Measurements from ENCODE around the gene CLDN1.

Gene CLDN1

GRCh38 chr3:190345027-190345821 is 23.0 kb upstream of the CLDN1 start:
- Mint-ChIP-seq H3K4me3 (no peak overlapping the region), H3K36me3 (no peaks in the 10 kb centered on the region), H3K9me3 (peaks cover 17% of the 10 kb centered on the region), H3K27ac (no peak overlapping the region), H3K27me3 (no peaks in the 10 kb centered on the region), H3K4me1 (no peaks in the 10 kb centered on the region)
- ATAC-seq = no peak

- no peaks in the 10 kb centered on the region for H3K27me3 Mint-ChIP-seq
- no peaks in the 10 kb centered on the region for H3K4me1 Mint-ChIP-seq
- H3K36me3 Mint-ChIP-seq = no peaks in the 10 kb centered on the region
- no peak for ATAC-seq
- H3K27ac Mint-ChIP-seq = no peak overlapping the region
- H3K9me3 Mint-ChIP-seq = peaks cover 6% of the 10 kb centered on the region
- no peak overlapping the region for H3K4me3 Mint-ChIP-seq
Measured at GRCh38 chr3:190340071-190340470, 17.8 kb upstream of the CLDN1 start.

GRCh38 chr3:190339130-190339529 is 16.9 kb upstream of the CLDN1 start:
- Mint-ChIP-seq H3K4me3 (no peak overlapping the region), H3K36me3 (no peaks in the 10 kb centered on the region), H3K27ac (no peak overlapping the region), H3K4me1 (no peaks in the 10 kb centered on the region), H3K27me3 (no peaks in the 10 kb centered on the region), H3K9me3 (peaks cover 6% of the 10 kb centered on the region)
- no peak for ATAC-seq

- ATAC-seq = peak; percentile 24
- Mint-ChIP-seq H3K9me3 (peaks cover 6% of the 10 kb centered on the region), H3K27me3 (peaks cover 4% of the 10 kb centered on the region)
Measured at GRCh38 chr3:190338717-190339116, 16.5 kb upstream of the CLDN1 start.

GRCh38 chr3:190337301-190337700 is 15.1 kb upstream of the CLDN1 start:
- Mint-ChIP-seq H3K4me3 (no peak overlapping the region), H3K27ac (no peak overlapping the region), H3K27me3 (peaks cover 8% of the 10 kb centered on the region), H3K4me1 (no peaks in the 10 kb centered on the region), H3K36me3 (no peaks in the 10 kb centered on the region), H3K9me3 (peaks cover 6% of the 10 kb centered on the region)
- no peak for ATAC-seq

More at GRCh38 chr3:190338717-190339116, 16.5 kb upstream of the CLDN1 start:
- H3K4me3 Mint-ChIP-seq = no peak overlapping the region
- H3K27ac Mint-ChIP-seq = no peak overlapping the region
- H3K4me1 Mint-ChIP-seq = no peaks in the 10 kb centered on the region
- no peaks in the 10 kb centered on the region for H3K36me3 Mint-ChIP-seq

- Mint-ChIP-seq H3K27ac (no peak overlapping the region), H3K9me3 (peaks cover 3% of the 10 kb centered on the region), H3K4me3 (no peak overlapping the region), H3K36me3 (no peaks in the 10 kb centered on the region), H3K27me3 (peaks cover 8% of the 10 kb centered on the region), H3K4me1 (no peaks in the 10 kb centered on the region)
- no peak for ATAC-seq
Measured at GRCh38 chr3:190336516-190337189, 14.4 kb upstream of the CLDN1 start.

GRCh38 chr3:190333961-190334360 is 11.7 kb upstream of the CLDN1 start:
- no peaks in the 10 kb centered on the region for H3K36me3 Mint-ChIP-seq
- no peak overlapping the region for H3K4me3 Mint-ChIP-seq
- H3K27me3 Mint-ChIP-seq = peaks cover 20% of the 10 kb centered on the region
- no peak for ATAC-seq
- H3K27ac Mint-ChIP-seq = no peak overlapping the region
- no peaks in the 10 kb centered on the region for H3K9me3 Mint-ChIP-seq
- no peaks in the 10 kb centered on the region for H3K4me1 Mint-ChIP-seq

- no peaks in the 10 kb centered on the region for H3K4me1 Mint-ChIP-seq
- H3K9me3 Mint-ChIP-seq = no peaks in the 10 kb centered on the region
- peaks cover 42% of the 10 kb centered on the region for H3K27me3 Mint-ChIP-seq
- no peak overlapping the region for H3K4me3 Mint-ChIP-seq
- ATAC-seq = no peak
- no peak overlapping the region for H3K27ac Mint-ChIP-seq
- H3K36me3 Mint-ChIP-seq = no peaks in the 10 kb centered on the region
Measured at GRCh38 chr3:190330936-190331734, 8.9 kb upstream of the CLDN1 start.

GRCh38 chr3:190326930-190327329 is 4.7 kb upstream of the CLDN1 start:
- H3K9me3 Mint-ChIP-seq = no peaks in the 10 kb centered on the region
- no peaks in the 10 kb centered on the region for H3K36me3 Mint-ChIP-seq
- peaks cover 11% of the 10 kb centered on the region for H3K4me1 Mint-ChIP-seq
- H3K27ac Mint-ChIP-seq = no peak overlapping the region
- no peak overlapping the region for H3K4me3 Mint-ChIP-seq
- peaks cover 53% of the 10 kb centered on the region for H3K27me3 Mint-ChIP-seq
- ATAC-seq = no peak

GRCh38 chr3:190326361-190326760 is 4.1 kb upstream of the CLDN1 start:
- ATAC-seq = no peak
- Mint-ChIP-seq H3K27me3 (peaks cover 59% of the 10 kb centered on the region), H3K36me3 (no peaks in the 10 kb centered on the region), H3K4me3 (no peak overlapping the region), H3K4me1 (peaks cover 11% of the 10 kb centered on the region), H3K9me3 (no peaks in the 10 kb centered on the region), H3K27ac (no peak overlapping the region)

GRCh38 chr3:190325923-190326322 is 3.7 kb upstream of the CLDN1 start:
- H3K36me3 Mint-ChIP-seq = no peaks in the 10 kb centered on the region
- peaks cover 63% of the 10 kb centered on the region for H3K27me3 Mint-ChIP-seq
- H3K4me1 Mint-ChIP-seq = peaks cover 11% of the 10 kb centered on the region
- no peak overlapping the region for H3K4me3 Mint-ChIP-seq
- H3K27ac Mint-ChIP-seq = no peak overlapping the region
- no peaks in the 10 kb centered on the region for H3K9me3 Mint-ChIP-seq
- ATAC-seq = no peak

GRCh38 chr3:190323246-190323626 is 990 bp upstream of the CLDN1 start:
- peaks cover 49% of the 10 kb centered on the region for H3K27me3 Mint-ChIP-seq
- ATAC-seq = no peak
- H3K9me3 Mint-ChIP-seq = no peaks in the 10 kb centered on the region
- H3K4me1 Mint-ChIP-seq = peaks cover 11% of the 10 kb centered on the region
- no peak overlapping the region for H3K27ac Mint-ChIP-seq
- H3K36me3 Mint-ChIP-seq = no peaks in the 10 kb centered on the region
- no peak overlapping the region for H3K4me3 Mint-ChIP-seq

- Mint-ChIP-seq H3K27me3 (peaks cover 46% of the 10 kb centered on the region), H3K9me3 (no peaks in the 10 kb centered on the region), H3K27ac (no peak overlapping the region), H3K36me3 (no peaks in the 10 kb centered on the region), H3K4me1 (peaks cover 11% of the 10 kb centered on the region), H3K4me3 (no peak overlapping the region)
- ATAC-seq = no peak
Measured at GRCh38 chr3:190322604-190323245, 479 bp upstream of the CLDN1 start.

- no peak for ATAC-seq
- no peaks in the 10 kb centered on the region for H3K36me3 Mint-ChIP-seq
- H3K9me3 Mint-ChIP-seq = no peaks in the 10 kb centered on the region
- no peak overlapping the region for H3K4me3 Mint-ChIP-seq
- no peak overlapping the region for H3K27ac Mint-ChIP-seq
- peaks cover 33% of the 10 kb centered on the region for H3K27me3 Mint-ChIP-seq
- peaks cover 11% of the 10 kb centered on the region for H3K4me1 Mint-ChIP-seq
Measured at GRCh38 chr3:190320594-190321362, 1.5 kb downstream of the CLDN1 start.

Measured in stimulated activated memory B cell treated with anti-CD40 and anti-IgM and Interleukin-4, amounts not matched to agents 10 μg/mL and 1 μg/mL and 100 μg/mL, for 72 hours (primary cell).